Adrenal gland (tissue), 5 donors: ENCODE measurements around the gene SLPI.

Experiments
- CTCF ChIP-seq, 6 experiments: fragments of 450-650 bp in 4 of 6; fragments of 200-600 bp in 2 of 6; sonication (generic) in 1 of 6; IDR thresholded peaks; 1 replicate in 5 of 6; 2 replicates in 1 of 6; pipeline versions ENCODE4 v1.5.1 to v1.8.0; 2016 to 2021; ENCODE audit warnings: antibody characterized with exemption in 6 of 6, mild to moderate bottlenecking in 2 of 6, moderate library complexity in 1 of 6
- POLR2A ChIP-seq, 2 donors: fragments of 450-650 bp; IDR thresholded peaks; one replicate each; pipeline ENCODE4 v1.6.1; 2017; ENCODE audit warnings: antibody characterized with exemption in 2 of 2, mild to moderate bottlenecking in 2 of 2, moderate library complexity in 1 of 2
- donor health status: DM: no; HTN: no; CAD: no.

GRCh38 chr20:45268531-45268930 lies 14.2 kb upstream of the SLPI start:
- TF ChIP-seq CTCF (IDR thresholded peaks at IDR 0.05) (no peak), POLR2A (IDR thresholded peaks at IDR 0.05) (no peak)
